Liver (tissue), 9 donors: ENCODE data around the gene FITM2. TPM values are rescaled to one million over a fixed set of nuclear protein-coding genes. Genes with fewer than 3 reads are reported as not detected.

ENCODE experiments used
- DNase-seq: peaks from one replicate; pipeline ENCODE4 v3.0.0-alpha.2; 2017; ENCODE audit warnings: low spot score
- H3K27ac ChIP-seq, 2 donors: one replicate each; pipeline ENCODE4 v1.7.0; 2013; ENCODE audit warnings: inconsistent platforms in 2 of 2, low read length in 2 of 2, control low read depth in 1 of 2, low read depth in 1 of 2, mild to moderate bottlenecking in 1 of 2
- H3K27me3 ChIP-seq, 4 donors: one replicate each; pipeline versions ENCODE4 v1.6.1 to v1.7.0; 2013; ENCODE audit warnings: low read length in 3 of 4, inconsistent platforms in 1 of 4, mild to moderate bottlenecking in 1 of 4, moderate library complexity in 1 of 4; ENCODE audit not compliant: control insufficient read depth in 4 of 4, insufficient read depth in 4 of 4
- H3K36me3 ChIP-seq, 4 donors: one replicate each; pipeline versions ENCODE4 v1.6.1 to v1.7.0; 2013; ENCODE audit warnings: low read length in 3 of 4, mild to moderate bottlenecking in 3 of 4, low read depth in 1 of 4, moderate library complexity in 1 of 4; ENCODE audit not compliant: control insufficient read depth in 4 of 4, insufficient read depth in 3 of 4
- H3K4me1 ChIP-seq, 4 donors: one replicate each; pipeline versions ENCODE4 v1.6.1 to v1.7.0; 2013; ENCODE audit warnings: low read length in 3 of 4, mild to moderate bottlenecking in 3 of 4, moderate library complexity in 1 of 4; ENCODE audit not compliant: control insufficient read depth in 4 of 4, insufficient read depth in 4 of 4
- H3K4me3 ChIP-seq, 3 donors: one replicate each; pipeline versions ENCODE4 v1.6.1 to v1.7.0; 2013; ENCODE audit warnings: low read length in 3 of 3, control low read depth in 1 of 3, low read depth in 1 of 3, mild to moderate bottlenecking in 1 of 3
- H3K9ac ChIP-seq, 2 donors: one replicate each; pipeline ENCODE4 v1.7.0; 2013; ENCODE audit warnings: low read length in 2 of 2, mild to moderate bottlenecking in 2 of 2, moderate library complexity in 2 of 2, control low read depth in 1 of 2, low read depth in 1 of 2
- H3K9me3 ChIP-seq, 4 donors: one replicate each; pipeline versions ENCODE4 v1.6.1 to v1.7.0; 2013; ENCODE audit warnings: low read length in 3 of 4; ENCODE audit not compliant: control insufficient read depth in 4 of 4
- CTCF ChIP-seq: fragments of 150-350 bp; IDR thresholded peaks from 2 replicates; pipeline ENCODE4 v1.5.1; 2017; ENCODE audit warnings: improper control_type of control experiment, low read depth, low read length; ENCODE audit not compliant: missing input control
- EGR1 ChIP-seq, 2 donors: IDR thresholded peaks; 2 replicates each; pipeline ENCODE4 v1.6.1; 2016 to 2018; ENCODE audit warnings: antibody characterized with exemption in 2 of 2, low read depth in 2 of 2
- FOXA1 ChIP-seq: IDR thresholded peaks from 2 replicates; pipeline ENCODE4 v1.6.1; 2016; ENCODE audit warnings: antibody characterized with exemption
- FOXA2 ChIP-seq: IDR thresholded peaks from 2 replicates; pipeline ENCODE4 v1.6.1; 2016; ENCODE audit warnings: antibody characterized with exemption
- GABPA ChIP-seq, 2 donors: IDR thresholded peaks in 1 of 2; conservative IDR thresholded peaks in 1 of 2; 2 replicates each; pipeline ENCODE4 v1.6.1; 2016; ENCODE audit warnings: antibody characterized with exemption in 2 of 2, mild to moderate bottlenecking in 1 of 2, moderate library complexity in 1 of 2
- HNF4A ChIP-seq, 2 donors: conservative IDR thresholded peaks; 2 replicates each; pipeline ENCODE4 v1.6.1; 2016; ENCODE audit warnings: antibody characterized with exemption in 2 of 2, mild to moderate bottlenecking in 2 of 2
- HNF4G ChIP-seq: IDR thresholded peaks from 2 replicates; pipeline ENCODE4 v1.6.1; 2016; ENCODE audit warnings: antibody characterized with exemption
- MAX ChIP-seq: IDR thresholded peaks from 2 replicates; pipeline ENCODE4 v1.6.1; 2016; ENCODE audit warnings: antibody characterized with exemption
- NR2F2 ChIP-seq: IDR thresholded peaks from 2 replicates; pipeline ENCODE4 v1.6.1; 2016; ENCODE audit warnings: antibody characterized with exemption
- RAD21 ChIP-seq, 2 donors: IDR thresholded peaks; 2 replicates each; pipeline ENCODE4 v1.6.1; 2016; ENCODE audit warnings: antibody characterized with exemption in 2 of 2, mild to moderate bottlenecking in 2 of 2
- RXRA ChIP-seq, 2 donors: IDR thresholded peaks; 2 replicates each; pipeline ENCODE4 v1.6.1; 2017 to 2018; ENCODE audit warnings: antibody characterized with exemption in 2 of 2, mild to moderate bottlenecking in 1 of 2
- SP1 ChIP-seq: IDR thresholded peaks from 2 replicates; pipeline ENCODE4 v1.6.1; 2018; ENCODE audit warnings: antibody characterized with exemption, mild to moderate bottlenecking
- TAF1 ChIP-seq: conservative IDR thresholded peaks from 2 replicates; pipeline ENCODE4 v1.6.1; 2016; ENCODE audit warnings: antibody characterized with exemption, mild to moderate bottlenecking
- YY1 ChIP-seq: IDR thresholded peaks from 2 replicates; pipeline ENCODE4 v1.6.1; 2016; ENCODE audit warnings: antibody characterized with exemption, mild to moderate bottlenecking
- WGBS: extraction: QIAGEN DNeasy Blood & Tissue Kit; methylation state at CpG from one replicate; pipeline ENCODE4 v1.1.7; 2013; 5-methylcytosine and 5-hydroxymethylcytosine counted together
- polyA plus RNA-seq, 2 donors: library from polyadenylated mRNA; stranded (reverse) in 1 of 2; unstranded in 1 of 2; fragments of 200-250 nt in 1 of 2; fragments of >200 nt in 1 of 2; fragmentation: Nextera tagmentation in 1 of 2; extraction: Ambion mirVana in 1 of 2; gene quantifications; one replicate each; pipeline versions ENCODE4 v1.2.1 to v1.2.3, GENCODE V29; 2013 to 2015
- total RNA-seq, 2 donors: library from RNA; depleted of rRNA; stranded (reverse); fragments of >200 nt; gene quantifications; one replicate each; pipeline ENCODE4 v1.2.3, GENCODE V29; 2014
- TF ChIP-seq, protein P1 (sequence below): IDR thresholded peaks from 2 replicates; pipeline ENCODE4 v1.6.1; 2016; ENCODE audit warnings: antibody characterized with exemption, mild to moderate bottlenecking
- TF ChIP-seq, protein P2 (sequence below): IDR thresholded peaks from 2 replicates; pipeline ENCODE4 v1.6.1; 2016; ENCODE audit warnings: antibody characterized with exemption
- donor health status: healthy.
- donor health status: healthy.
- donor health status: healthy.
- donor health status: healthy.
- donor health status: healthy.

The FITM2 gene
- total and polyA plus RNA-seq, 4 donors = 3.3 to 9.9 (median 3.9) TPM

DNA sequence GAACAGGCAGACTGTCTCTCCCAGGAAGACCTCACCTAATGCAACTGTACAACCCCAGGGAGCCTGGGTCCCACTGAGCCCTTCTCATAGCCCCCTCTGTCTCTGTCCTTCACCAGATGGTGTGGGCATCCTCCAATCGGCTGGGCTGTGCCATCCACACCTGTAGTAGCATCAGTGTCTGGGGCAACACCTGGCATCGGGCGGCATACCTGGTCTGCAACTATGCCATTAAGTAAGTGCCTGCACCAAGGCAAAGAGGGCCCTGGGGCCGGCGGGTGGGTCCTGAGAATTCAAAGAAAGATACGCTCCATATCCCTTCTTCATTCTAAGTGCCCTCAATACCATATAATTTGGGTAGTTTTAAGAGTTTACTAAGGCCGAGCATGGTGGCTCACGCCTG lies 34.1 kb upstream of the FITM2 start:
- DNase-seq = no peak
- H3K4me1 ChIP-seq = no peaks in the 10 kb centered on the region
- no peak overlapping the region for H3K9ac ChIP-seq
- no peaks in the 10 kb centered on the region for H3K9me3 ChIP-seq
- H3K27me3 ChIP-seq = no peaks in the 10 kb centered on the region
- WGBS = 92% methylated on average over 8 of the region's 8 CpGs
- H3K36me3 ChIP-seq = no peaks in the 10 kb centered on the region
- H3K27ac ChIP-seq = no peak overlapping the region
- no peak overlapping the region for H3K4me3 ChIP-seq
- TF ChIP-seq MAX (no peak), RAD21 (IDR thresholded peaks at IDR 0.05) (no peak), FOXA1 (no peak), CTCF (no peak), RXRA (IDR thresholded peaks at IDR 0.05) (no peak), HNF4G (no peak), HNF4A (conservative IDR thresholded peaks at IDR 0.05) (no peak), YY1 (no peak)

- no peak for TF ChIP-seq NR2F2
- TF ChIP-seq RXRA (IDR thresholded peaks at IDR 0.05) = no peak
- TF ChIP-seq YY1 = no peak
- TF ChIP-seq FOXA1 = no peak
- TF ChIP-seq, protein P1, sequence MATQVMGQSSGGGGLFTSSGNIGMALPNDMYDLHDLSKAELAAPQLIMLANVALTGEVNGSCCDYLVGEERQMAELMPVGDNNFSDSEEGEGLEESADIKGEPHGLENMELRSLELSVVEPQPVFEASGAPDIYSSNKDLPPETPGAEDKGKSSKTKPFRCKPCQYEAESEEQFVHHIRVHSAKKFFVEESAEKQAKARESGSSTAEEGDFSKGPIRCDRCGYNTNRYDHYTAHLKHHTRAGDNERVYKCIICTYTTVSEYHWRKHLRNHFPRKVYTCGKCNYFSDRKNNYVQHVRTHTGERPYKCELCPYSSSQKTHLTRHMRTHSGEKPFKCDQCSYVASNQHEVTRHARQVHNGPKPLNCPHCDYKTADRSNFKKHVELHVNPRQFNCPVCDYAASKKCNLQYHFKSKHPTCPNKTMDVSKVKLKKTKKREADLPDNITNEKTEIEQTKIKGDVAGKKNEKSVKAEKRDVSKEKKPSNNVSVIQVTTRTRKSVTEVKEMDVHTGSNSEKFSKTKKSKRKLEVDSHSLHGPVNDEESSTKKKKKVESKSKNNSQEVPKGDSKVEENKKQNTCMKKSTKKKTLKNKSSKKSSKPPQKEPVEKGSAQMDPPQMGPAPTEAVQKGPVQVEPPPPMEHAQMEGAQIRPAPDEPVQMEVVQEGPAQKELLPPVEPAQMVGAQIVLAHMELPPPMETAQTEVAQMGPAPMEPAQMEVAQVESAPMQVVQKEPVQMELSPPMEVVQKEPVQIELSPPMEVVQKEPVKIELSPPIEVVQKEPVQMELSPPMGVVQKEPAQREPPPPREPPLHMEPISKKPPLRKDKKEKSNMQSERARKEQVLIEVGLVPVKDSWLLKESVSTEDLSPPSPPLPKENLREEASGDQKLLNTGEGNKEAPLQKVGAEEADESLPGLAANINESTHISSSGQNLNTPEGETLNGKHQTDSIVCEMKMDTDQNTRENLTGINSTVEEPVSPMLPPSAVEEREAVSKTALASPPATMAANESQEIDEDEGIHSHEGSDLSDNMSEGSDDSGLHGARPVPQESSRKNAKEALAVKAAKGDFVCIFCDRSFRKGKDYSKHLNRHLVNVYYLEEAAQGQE = no peak
- no peak for TF ChIP-seq SP1
- no peak for TF ChIP-seq TAF1
- TF ChIP-seq, protein P2, sequence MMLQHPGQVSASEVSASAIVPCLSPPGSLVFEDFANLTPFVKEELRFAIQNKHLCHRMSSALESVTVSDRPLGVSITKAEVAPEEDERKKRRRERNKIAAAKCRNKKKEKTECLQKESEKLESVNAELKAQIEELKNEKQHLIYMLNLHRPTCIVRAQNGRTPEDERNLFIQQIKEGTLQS = no peak
- no peak for TF ChIP-seq RAD21 (IDR thresholded peaks at IDR 0.05)
- no peak for DNase-seq
Observed at GRCh38 chr20:44344723-44345122, 33.7 kb upstream of the FITM2 start.

DNA sequence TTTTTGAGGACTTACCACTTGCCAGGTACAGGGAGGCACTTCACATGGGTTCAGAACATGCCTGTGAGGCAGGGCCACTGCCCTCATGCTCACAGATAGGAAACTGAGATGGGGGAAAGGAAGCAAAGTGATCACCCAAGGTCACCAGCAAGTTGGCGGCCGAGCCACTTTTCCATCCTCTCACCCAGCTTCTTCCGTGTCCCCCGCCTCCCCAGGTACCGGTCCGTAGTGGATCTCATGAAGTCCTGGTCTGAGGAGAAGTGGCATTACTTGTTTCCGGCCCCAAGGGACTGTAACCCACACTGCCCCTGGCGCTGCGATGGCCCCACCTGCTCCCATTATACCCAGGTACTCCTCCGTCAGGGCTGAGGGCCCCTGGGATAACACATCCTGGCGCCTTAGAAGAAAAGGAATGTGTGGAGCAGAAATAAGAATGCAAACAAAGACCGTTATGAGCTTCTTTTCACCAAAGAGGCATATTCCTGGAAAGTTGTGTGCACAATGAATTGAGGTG lies 32.2 kb upstream of the FITM2 start:
- WGBS = 88% methylated on average over 12 of the region's 12 CpGs
- no peaks in the 10 kb centered on the region for H3K36me3 ChIP-seq
- no peak overlapping the region for H3K4me3 ChIP-seq
- no peak for DNase-seq
- no peaks in the 10 kb centered on the region for H3K4me1 ChIP-seq
- no peaks in the 10 kb centered on the region for H3K9me3 ChIP-seq
- H3K9ac ChIP-seq = no peak overlapping the region
- no peak overlapping the region for H3K27ac ChIP-seq
- H3K27me3 ChIP-seq = no peaks in the 10 kb centered on the region
- TF ChIP-seq MAX = no peak
- TF ChIP-seq TAF1 = no peak
- no peak for TF ChIP-seq SP1
- no peak for TF ChIP-seq GABPA (IDR thresholded peaks at IDR 0.05 in 1 of 2, conservative IDR thresholded peaks at IDR 0.05 in 1 of 2)
- no peak for TF ChIP-seq RXRA (IDR thresholded peaks at IDR 0.05)
- TF ChIP-seq, protein P2 = no peak
- no peak for TF ChIP-seq HNF4A (conservative IDR thresholded peaks at IDR 0.05)
- TF ChIP-seq FOXA2 = no peak
- no peak for TF ChIP-seq EGR1 (IDR thresholded peaks at IDR 0.05; ENCODE audit: low read depth in 2 of 2)
- no peak for TF ChIP-seq NR2F2
- TF ChIP-seq RAD21 (IDR thresholded peaks at IDR 0.05) = no peak
- TF ChIP-seq, protein P1 = no peak

More at GRCh38 chr20:44344723-44345122, 33.7 kb upstream of the FITM2 start:
- H3K9ac ChIP-seq = no peak overlapping the region
- H3K4me1 ChIP-seq = no peaks in the 10 kb centered on the region
- H3K36me3 ChIP-seq = no peaks in the 10 kb centered on the region
- H3K9me3 ChIP-seq = no peaks in the 10 kb centered on the region
- H3K27ac ChIP-seq = no peak overlapping the region
- 79% methylated on average over 4 of the region's 4 CpGs for WGBS
- no peak overlapping the region for H3K4me3 ChIP-seq
- H3K27me3 ChIP-seq = no peaks in the 10 kb centered on the region
